Stimulated activated CD8-positive, alpha-beta memory T cell treated with anti-CD3 and anti-CD28 coated beads, Interleukin-4, amount 100 ng/mL, for 1 hour (primary cell): ENCODE measurements around the gene CFAP299.
"Not testable (repeated sequence)": the region's sequence is repeated elsewhere in the genome, so short reads cannot be mapped to it uniquely, and the experiment has no call there.

Experiments used
- DNase-seq, 2 donors: peaks; one replicate each; pipeline ENCODE4 v3.0.0-alpha.2; 2020; ENCODE audit warnings: low read depth in 2 of 2, low spot score in 1 of 2

The CFAP299 gene

GRCh38 chr4:80586716-80587115 is 251.2 kb downstream of the CFAP299 start:
- DNase-seq = no peak

DNA sequence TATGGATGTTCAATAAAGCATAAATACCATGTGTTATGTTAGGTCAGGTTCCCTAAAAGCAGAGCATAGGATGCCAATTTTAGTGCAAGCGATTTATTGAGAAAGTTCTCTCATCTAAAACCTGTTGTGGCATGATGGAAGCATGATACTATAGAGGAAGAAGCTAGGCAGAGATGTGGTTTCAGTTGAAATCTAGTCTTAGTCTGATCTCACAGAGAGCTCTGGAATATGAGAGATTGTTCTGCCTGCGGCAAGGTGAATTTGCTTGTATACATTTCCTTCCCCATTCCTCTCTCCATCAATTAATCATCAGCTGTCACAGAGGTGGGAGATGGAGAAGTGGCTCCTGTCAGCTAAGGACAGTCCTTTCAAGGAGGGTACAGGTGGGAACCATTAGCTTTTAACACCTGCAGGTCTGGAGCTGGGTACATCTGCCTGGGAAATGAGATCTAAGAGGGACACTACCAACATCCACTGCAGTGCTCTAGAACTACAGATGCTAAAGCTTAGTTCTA is 252.4 kb downstream of the CFAP299 start:
- DNase-seq = no peak

- DNase-seq = no peak
Observed at GRCh38 chr4:80592950-80593349, 257.4 kb downstream of the CFAP299 start.

DNA sequence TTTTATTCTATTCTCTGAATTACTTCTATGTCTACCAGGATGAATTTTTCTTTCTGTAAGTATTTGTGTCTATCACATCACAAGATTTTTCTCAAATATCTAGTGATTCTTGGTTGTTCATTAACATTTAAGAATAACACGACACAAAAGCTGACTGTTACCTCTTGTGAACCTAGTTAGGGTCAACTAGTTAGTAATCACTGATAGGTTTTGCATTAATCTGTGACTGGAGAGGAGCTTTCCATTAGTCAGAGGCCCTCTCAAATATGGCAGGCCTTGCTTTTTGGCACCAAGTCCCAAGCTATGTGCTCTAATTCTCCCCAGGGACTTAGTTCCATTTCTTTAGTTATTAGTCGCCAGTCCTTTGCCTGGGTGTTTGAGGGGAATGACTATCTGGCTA is 259.2 kb downstream of the CFAP299 start:
- DNase-seq = no peak

DNA sequence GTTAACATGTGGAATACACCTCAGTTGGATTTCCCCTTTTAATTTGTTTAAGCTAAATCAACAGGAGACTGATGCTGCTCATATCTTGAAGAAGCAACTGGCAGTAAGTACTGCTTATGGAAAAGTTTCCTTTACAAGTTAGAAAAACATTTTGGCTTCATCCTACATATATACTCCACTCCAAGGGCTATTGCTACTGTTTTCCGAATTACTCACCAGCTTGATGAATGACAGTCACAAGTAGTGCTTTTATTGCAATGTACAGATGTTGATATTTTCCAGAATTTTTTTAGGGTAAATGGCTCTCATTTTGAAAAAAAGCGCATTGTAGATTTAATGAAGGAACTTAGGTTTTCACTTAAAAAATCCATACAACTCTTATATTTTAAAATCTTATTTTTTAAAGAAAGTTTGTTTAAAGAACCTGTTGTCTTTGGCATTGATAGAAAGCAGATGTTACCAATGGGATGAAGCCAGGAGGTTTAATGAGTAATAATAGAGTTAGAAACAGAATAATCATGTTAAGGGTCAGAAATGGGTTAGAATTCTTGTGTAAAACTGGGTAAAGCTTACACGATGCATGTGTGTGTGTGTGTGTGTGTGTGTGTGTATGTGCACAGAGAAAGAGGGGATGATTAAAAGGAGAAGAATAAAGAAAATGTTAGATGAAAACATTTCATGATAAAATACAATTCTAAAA is 272.9 kb downstream of the CFAP299 start:
- DNase-seq = no peak

DNA sequence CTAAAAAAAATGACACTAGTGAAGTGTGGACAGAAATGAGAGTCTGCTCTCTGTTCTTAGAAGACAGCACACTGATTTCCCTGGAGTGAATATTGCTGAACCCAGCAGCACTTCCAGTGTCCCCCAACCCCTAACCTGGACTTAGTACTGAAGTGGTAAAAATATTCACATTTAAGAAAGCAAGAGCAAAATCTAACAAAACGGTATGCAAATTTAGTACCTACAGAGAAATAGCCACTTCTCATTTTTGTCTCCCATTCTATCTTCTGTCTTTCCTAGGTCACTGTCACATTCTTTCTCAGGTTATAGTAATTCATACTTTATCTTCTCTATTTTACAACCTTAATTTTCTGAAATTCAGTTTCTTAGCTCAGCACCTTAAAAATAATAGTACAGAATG is 274.7 kb downstream of the CFAP299 start:
- DNase-seq = no peak

DNA sequence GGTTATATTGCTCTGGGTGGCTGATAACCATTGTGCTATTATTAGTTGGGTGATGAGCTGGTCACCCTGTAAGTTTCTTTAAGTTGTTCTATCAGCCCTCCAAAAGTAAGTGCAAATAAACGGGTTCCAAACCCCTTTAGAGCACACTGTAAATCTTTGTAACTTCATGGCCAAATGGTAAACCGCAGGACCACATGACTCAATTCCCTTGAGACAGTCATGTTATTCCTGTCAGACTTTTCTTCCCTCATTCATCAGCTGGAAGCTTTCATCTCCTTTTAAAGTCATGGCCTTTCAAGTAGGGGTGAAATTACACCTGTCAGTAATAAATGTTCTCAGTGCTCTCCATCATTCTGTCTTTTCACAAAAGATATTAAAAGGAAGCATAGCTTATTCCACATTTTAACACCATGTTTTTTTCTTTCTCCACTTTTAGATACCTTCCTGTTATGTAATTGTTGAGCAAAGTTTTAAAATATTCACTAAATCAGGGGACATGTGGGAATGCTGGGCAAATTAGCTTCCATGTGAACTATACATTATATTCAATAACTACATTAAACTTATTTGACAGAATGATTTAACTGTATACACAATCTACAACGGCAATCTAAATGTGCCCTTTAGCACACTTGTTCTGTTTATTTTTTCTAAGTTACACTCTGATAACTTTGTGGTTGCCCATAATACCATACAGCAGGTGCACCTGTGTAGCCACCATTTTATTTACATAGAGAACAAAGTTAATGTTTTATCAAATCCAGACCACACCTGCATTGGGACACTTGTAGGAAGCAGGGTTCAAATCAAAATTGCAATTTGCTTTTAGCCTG is 275.5 kb downstream of the CFAP299 start:
- no peak for DNase-seq

- no peak for DNase-seq
Observed at GRCh38 chr4:80611678-80611979, 276.1 kb downstream of the CFAP299 start.

- DNase-seq = no peak
Observed at GRCh38 chr4:80613470-80613869, 277.9 kb downstream of the CFAP299 start.

- DNase-seq = no peak
Observed at GRCh38 chr4:80614319-80614718, 278.8 kb downstream of the CFAP299 start.

GRCh38 chr4:80615099-80615498 is 279.6 kb downstream of the CFAP299 start:
- no peak for DNase-seq

GRCh38 chr4:80619070-80619674 is 283.6 kb downstream of the CFAP299 start:
- no peak for DNase-seq

- DNase-seq = no peak
Observed at GRCh38 chr4:80631861-80632260, 296.3 kb downstream of the CFAP299 start.

GRCh38 chr4:80637190-80637589 is 301.7 kb downstream of the CFAP299 start:
- DNase-seq = no peak

DNA sequence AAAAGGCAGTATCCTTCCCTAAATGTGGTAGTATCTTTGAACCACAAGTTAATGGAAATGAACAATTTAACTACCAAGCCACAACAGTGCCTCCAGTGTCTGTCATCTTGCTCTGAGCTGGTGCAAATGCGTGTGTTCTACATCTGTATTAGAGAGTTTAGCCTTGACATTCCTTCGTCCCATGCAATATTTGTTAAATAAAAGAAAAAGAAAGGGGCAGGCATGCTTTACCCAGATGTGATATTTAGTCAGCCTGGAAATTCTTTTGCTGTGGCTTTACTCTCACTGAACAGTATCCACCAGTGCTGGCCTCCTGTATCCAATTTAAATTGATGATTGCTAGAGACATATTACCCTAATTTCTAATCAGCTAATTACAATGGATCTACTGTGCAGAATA is 310.5 kb downstream of the CFAP299 start:
- DNase-seq = no peak

- no peak for DNase-seq
Observed at GRCh38 chr4:80655662-80656061, 320.1 kb downstream of the CFAP299 start.

- not testable (repeated sequence) for DNase-seq
Observed at GRCh38 chr4:80670118-80670517, 334.6 kb downstream of the CFAP299 start.

DNA sequence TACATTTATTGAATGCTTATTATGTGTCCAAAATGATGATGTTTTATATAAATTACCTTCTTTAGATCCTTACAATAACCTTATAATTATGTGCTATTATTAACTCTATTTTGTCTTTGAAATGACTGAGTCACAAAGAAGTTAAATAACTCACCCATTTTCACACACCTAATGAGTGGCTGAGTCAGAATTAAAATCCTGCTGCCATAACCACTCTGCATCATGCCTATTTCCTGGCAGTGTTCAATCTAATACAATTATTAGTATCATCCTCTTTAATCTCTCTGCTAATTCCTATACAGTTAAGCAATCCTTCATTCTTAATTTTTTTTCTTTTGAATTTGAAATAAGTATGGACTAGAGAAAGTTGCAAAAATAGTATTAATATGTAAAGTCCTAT is 342.9 kb downstream of the CFAP299 start:
- DNase-seq = no peak

DNA sequence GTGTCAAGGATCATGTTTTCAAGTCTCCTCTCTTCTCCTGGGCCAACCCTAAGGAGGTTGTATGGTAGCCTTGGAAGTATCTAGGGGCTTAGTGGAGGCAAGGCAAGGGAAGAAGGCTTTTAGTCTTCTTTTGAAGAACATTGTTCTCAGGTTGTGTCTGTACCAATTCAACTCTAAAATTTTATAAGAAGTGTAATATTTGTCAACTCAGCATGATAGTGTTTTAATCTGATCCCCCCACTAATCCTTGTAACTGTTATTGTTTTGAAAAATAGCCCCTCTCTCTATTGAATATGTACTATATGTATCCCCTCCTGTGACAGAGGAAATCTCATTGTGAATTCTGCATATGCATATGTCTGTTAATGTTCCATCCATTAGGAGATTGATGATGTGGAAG is 345.4 kb downstream of the CFAP299 start:
- DNase-seq = no peak

DNA sequence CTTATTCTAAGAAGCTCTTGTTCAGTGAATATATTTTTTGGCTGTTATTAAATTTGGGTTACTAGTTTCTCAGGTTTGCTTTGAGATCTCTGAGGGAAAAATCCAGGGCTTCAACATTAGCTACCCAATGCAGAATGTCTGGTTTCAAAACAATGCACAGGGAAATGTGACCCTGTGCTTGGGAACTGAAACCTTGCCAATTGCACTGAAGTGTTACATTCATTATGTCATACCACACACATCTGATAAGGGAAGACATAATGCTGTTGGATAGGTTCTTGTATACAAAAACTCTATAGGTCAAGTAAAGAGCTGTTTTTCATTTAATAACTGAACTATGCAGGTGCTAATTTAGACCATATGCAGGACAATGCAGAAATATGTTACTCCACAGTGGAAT is 349.7 kb downstream of the CFAP299 start:
- no peak for DNase-seq

GRCh38 chr4:80687736-80688135 is 352.2 kb downstream of the CFAP299 start:
- not testable (repeated sequence) for DNase-seq

DNA sequence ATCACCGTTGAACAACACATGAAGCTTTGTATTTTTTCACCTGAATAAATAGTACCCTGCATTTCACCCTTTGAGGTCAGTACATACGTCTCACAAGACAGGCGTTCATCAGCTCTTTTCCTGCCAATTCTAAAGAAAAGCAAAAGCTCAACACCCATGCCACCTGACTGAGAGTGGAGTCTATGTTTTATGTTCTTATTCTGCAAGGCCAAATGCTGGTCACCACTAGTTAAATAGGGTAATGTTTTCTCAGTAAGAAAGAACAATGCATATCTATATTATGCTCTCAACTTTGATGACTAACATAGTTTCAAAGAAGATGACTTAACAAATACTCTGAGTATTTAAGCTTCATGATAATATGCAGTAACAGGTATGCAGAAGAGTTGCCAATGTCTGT is 358.6 kb downstream of the CFAP299 start:
- DNase-seq = no peak
